ENCODE results near the gene DENND6A. TPM values are rescaled to one million over a fixed set of nuclear protein-coding genes. Genes with fewer than 3 reads are reported as not detected.

The DENND6A gene, protein sequence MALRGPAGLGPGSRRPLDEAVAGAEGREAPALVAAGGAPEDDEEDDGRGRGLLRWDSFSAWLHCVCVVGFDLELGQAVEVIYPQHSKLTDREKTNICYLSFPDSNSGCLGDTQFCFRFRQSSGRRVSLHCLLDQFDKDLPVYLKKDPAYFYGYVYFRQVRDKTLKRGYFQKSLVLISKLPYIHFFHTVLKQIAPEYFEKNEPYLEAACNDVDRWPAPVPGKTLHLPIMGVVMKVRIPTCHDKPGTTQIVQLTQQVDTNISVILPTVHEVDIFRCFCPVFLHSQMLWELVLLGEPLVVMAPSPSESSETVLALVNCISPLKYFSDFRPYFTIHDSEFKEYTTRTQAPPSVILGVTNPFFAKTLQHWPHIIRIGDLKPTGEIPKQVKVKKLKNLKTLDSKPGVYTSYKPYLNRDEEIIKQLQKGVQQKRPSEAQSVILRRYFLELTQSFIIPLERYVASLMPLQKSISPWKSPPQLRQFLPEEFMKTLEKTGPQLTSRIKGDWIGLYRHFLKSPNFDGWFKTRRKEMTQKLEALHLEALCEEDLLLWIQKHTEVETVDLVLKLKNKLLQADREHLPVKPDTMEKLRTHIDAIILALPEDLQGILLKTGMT
- 25.3 and 27.1 TPM in 2 replicates for total RNA-seq

- Histone ChIP-seq H3K4me2 (ENCODE audit: insufficient read depth, low read length) (peak within 1 kb of the TSS; percentile 95), H3K9me3 (ENCODE audit: low read depth, low read length) (no peaks in the 10 kb centered on the region), H4K20me1 (ENCODE audit: insufficient read depth, low read length) (peaks cover 23% of the 10 kb centered on the region), H3K79me2 (ENCODE audit: insufficient read depth, low read length) (peaks cover 48% of the 10 kb centered on the region), H3K4me3 (ENCODE audit: insufficient read depth, low read length) (peak within 1 kb of the TSS; percentile 85), H3K4me1 (ENCODE audit: insufficient read depth, low read length) (peaks cover 8% of the 10 kb centered on the region), H3K27ac (ENCODE audit: low read depth, low read length) (peak within 1 kb of the TSS; percentile 72), H3K36me3 (ENCODE audit: insufficient read depth, low read length) (no peaks in the 10 kb centered on the region), H2AFZ (ENCODE audit: low read length) (peak within 1 kb of the TSS; percentile 86), H3K27me3 (ENCODE audit: insufficient read depth, low read length) (no peaks in the 10 kb centered on the region)
- peak; percentile 98 for DNase-seq (ENCODE audit: insufficient read length, low spot score, missing footprints)
- TF ChIP-seq, protein P1, sequence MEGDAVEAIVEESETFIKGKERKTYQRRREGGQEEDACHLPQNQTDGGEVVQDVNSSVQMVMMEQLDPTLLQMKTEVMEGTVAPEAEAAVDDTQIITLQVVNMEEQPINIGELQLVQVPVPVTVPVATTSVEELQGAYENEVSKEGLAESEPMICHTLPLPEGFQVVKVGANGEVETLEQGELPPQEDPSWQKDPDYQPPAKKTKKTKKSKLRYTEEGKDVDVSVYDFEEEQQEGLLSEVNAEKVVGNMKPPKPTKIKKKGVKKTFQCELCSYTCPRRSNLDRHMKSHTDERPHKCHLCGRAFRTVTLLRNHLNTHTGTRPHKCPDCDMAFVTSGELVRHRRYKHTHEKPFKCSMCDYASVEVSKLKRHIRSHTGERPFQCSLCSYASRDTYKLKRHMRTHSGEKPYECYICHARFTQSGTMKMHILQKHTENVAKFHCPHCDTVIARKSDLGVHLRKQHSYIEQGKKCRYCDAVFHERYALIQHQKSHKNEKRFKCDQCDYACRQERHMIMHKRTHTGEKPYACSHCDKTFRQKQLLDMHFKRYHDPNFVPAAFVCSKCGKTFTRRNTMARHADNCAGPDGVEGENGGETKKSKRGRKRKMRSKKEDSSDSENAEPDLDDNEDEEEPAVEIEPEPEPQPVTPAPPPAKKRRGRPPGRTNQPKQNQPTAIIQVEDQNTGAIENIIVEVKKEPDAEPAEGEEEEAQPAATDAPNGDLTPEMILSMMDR (IDR thresholded peaks at IDR 0.05; ENCODE audit: extremely low read depth, low read depth, low read length): no peak
Observed at GRCh38 chr3:57692396-57693147, at the start of gene DENND6A. Gene DENND6A, minus strand, starts transcription at chr3:57693077. Its CDS starts 59 bp downstream, at chr3:57693018.

- no peaks in the 10 kb centered on the region for H3K4me1 ChIP-seq (ENCODE audit: insufficient read depth, low read length)
- H3K27me3 ChIP-seq (ENCODE audit: insufficient read depth, low read length): no peaks in the 10 kb centered on the region
- H3K79me2 ChIP-seq (ENCODE audit: insufficient read depth, low read length): no peaks in the 10 kb centered on the region
- TF ChIP-seq, protein P1 (IDR thresholded peaks at IDR 0.05; ENCODE audit: extremely low read depth, low read depth, low read length): no peak
- no peak for DNase-seq (ENCODE audit: insufficient read length, low spot score, missing footprints)
- no peak overlapping the region for H3K27ac ChIP-seq (ENCODE audit: low read depth, low read length)
- no peaks in the 10 kb centered on the region for H3K9me3 ChIP-seq (ENCODE audit: low read depth, low read length)
- H3K4me2 ChIP-seq (ENCODE audit: insufficient read depth, low read length): no peak overlapping the region
- H4K20me1 ChIP-seq (ENCODE audit: insufficient read depth, low read length): no peaks in the 10 kb centered on the region
- H3K36me3 ChIP-seq (ENCODE audit: insufficient read depth, low read length): no peaks in the 10 kb centered on the region
- no peak overlapping the region for H3K4me3 ChIP-seq (ENCODE audit: insufficient read depth, low read length)
- no peak overlapping the region for H2AFZ ChIP-seq (ENCODE audit: low read length)
Observed at GRCh38 chr3:57740027-57740426, 47.1 kb upstream of the DENND6A start.

- no peaks in the 10 kb centered on the region for H4K20me1 ChIP-seq (ENCODE audit: insufficient read depth, low read length)
- no peaks in the 10 kb centered on the region for H3K4me1 ChIP-seq (ENCODE audit: insufficient read depth, low read length)
- H3K4me2 ChIP-seq (ENCODE audit: insufficient read depth, low read length): no peak overlapping the region
- TF ChIP-seq, protein P1 (IDR thresholded peaks at IDR 0.05; ENCODE audit: extremely low read depth, low read depth, low read length): no peak
- no peak overlapping the region for H3K27ac ChIP-seq (ENCODE audit: low read depth, low read length)
- no peaks in the 10 kb centered on the region for H3K9me3 ChIP-seq (ENCODE audit: low read depth, low read length)
- no peak for DNase-seq (ENCODE audit: insufficient read length, low spot score, missing footprints)
- no peak overlapping the region for H3K4me3 ChIP-seq (ENCODE audit: insufficient read depth, low read length)
- no peaks in the 10 kb centered on the region for H3K36me3 ChIP-seq (ENCODE audit: insufficient read depth, low read length)
- no peaks in the 10 kb centered on the region for H3K79me2 ChIP-seq (ENCODE audit: insufficient read depth, low read length)
- H2AFZ ChIP-seq (ENCODE audit: low read length): no peak overlapping the region
- H3K27me3 ChIP-seq (ENCODE audit: insufficient read depth, low read length): no peaks in the 10 kb centered on the region
Observed at GRCh38 chr3:57738391-57738790, 45.5 kb upstream of the DENND6A start.
